MM.1S (cell line): ENCODE results near the gene ZNF181.

Source experiments
- DNase-seq: peaks from one replicate; pipeline ENCODE4 v3.0.0-alpha.2; 2015
- H2AFZ ChIP-seq: fragments of 300-600 bp; sonication (generic); 2 replicates; pipeline ENCODE4 v1.6.0; 2016; ENCODE audit warnings: antibody characterized with exemption, low read length
- H3F3A ChIP-seq: fragments of 300-600 bp; sonication (generic); 2 replicates; pipeline ENCODE4 v1.6.1; 2016; ENCODE audit warnings: mild to moderate bottlenecking, antibody characterized with exemption, low read length, moderate library complexity, mixed read lengths; ENCODE audit not compliant: insufficient read depth
- H3K27ac ChIP-seq: fragments of 300-600 bp; sonication (generic); 2 replicates; pipeline ENCODE4 v1.5.1; 2016; ENCODE audit warnings: mild to moderate bottlenecking, low read length
- H3K27me3 ChIP-seq: fragments of 300-600 bp; sonication (generic); replicated peaks from 2 replicates; pipeline ENCODE4 v1.6.0; 2016; ENCODE audit warnings: low read length; ENCODE audit not compliant: insufficient read depth
- H3K36me3 ChIP-seq: fragments of 300-600 bp; sonication (generic); replicated peaks from 2 replicates; pipeline ENCODE4 v1.6.1; 2016; ENCODE audit warnings: mild to moderate bottlenecking, low read length, mixed read lengths; ENCODE audit not compliant: insufficient read depth
- H3K4me1 ChIP-seq: fragments of 300-600 bp; sonication (generic); 2 replicates; pipeline ENCODE4 v1.6.1; 2016; ENCODE audit warnings: low read length, mixed read lengths
- H3K4me2 ChIP-seq: fragments of 300-600 bp; sonication (generic); 2 replicates; pipeline ENCODE4 v1.6.0; 2016; ENCODE audit warnings: low read depth, low read length
- H3K4me3 ChIP-seq: fragments of 300-600 bp; sonication (generic); 2 replicates; pipeline ENCODE4 v1.5.1; 2016; ENCODE audit warnings: low read length, mixed read lengths
- H3K79me2 ChIP-seq: fragments of 300-600 bp; sonication (generic); 2 replicates; pipeline ENCODE4 v1.6.1; 2016; ENCODE audit warnings: mixed run types, low read length, mixed read lengths
- H3K9ac ChIP-seq: fragments of 300-600 bp; sonication (generic); 2 replicates; pipeline ENCODE4 v1.6.1; 2016; ENCODE audit warnings: low read length, mixed read lengths
- H3K9me2 ChIP-seq: fragments of 300-600 bp; sonication (generic); replicated peaks from 2 replicates; pipeline ENCODE4 v1.6.1; 2016; ENCODE audit warnings: mild to moderate bottlenecking, low read length, mixed read lengths; ENCODE audit not compliant: insufficient read depth
- H3K9me3 ChIP-seq: fragments of 300-600 bp; sonication (generic); replicated peaks from 2 replicates; pipeline ENCODE4 v1.6.1; 2016; ENCODE audit warnings: mild to moderate bottlenecking, low read length, mixed read lengths; ENCODE audit not compliant: insufficient read depth
- H4K20me1 ChIP-seq: fragments of 300-600 bp; sonication (generic); 2 replicates; pipeline ENCODE4 v1.6.1; 2016; ENCODE audit warnings: mild to moderate bottlenecking, low read length, moderate library complexity, mixed read lengths; ENCODE audit not compliant: insufficient read depth
- CTCF ChIP-seq: fragments of 300-600 bp; sonication (generic); IDR thresholded peaks from 2 replicates; pipeline ENCODE4 v1.5.1; 2016; ENCODE audit warnings: antibody characterized with exemption, low read length, mixed read lengths
- EZH2 ChIP-seq: fragments of 300-600 bp; sonication (generic); optimal IDR thresholded peaks from 2 replicates; pipeline ENCODE3; 2017; ENCODE audit warnings: low read depth, mild to moderate bottlenecking, antibody characterized with exemption, low read length, mixed read lengths
- EZH2phosphoT487 ChIP-seq: fragments of 300-600 bp; sonication (generic); IDR thresholded peaks from 2 replicates; pipeline ENCODE4 v1.6.1; 2018; ENCODE audit warnings: antibody characterized with exemption, low read length

ZNF181 gene

GRCh38 chr19:34688592-34688991 is 45.5 kb upstream of the ZNF181 start:
- no peaks in the 10 kb centered on the region for H3K4me1 ChIP-seq
- no peak overlapping the region for H3K9ac ChIP-seq
- H3K9me3 ChIP-seq: no peaks in the 10 kb centered on the region
- H4K20me1 ChIP-seq: no peaks in the 10 kb centered on the region
- H3K36me3 ChIP-seq: no peaks in the 10 kb centered on the region
- no peaks in the 10 kb centered on the region for H3K79me2 ChIP-seq
- H2AFZ ChIP-seq: no peak overlapping the region
- no peaks in the 10 kb centered on the region for H3K9me2 ChIP-seq
- no peak overlapping the region for H3K27ac ChIP-seq
- H3K4me3 ChIP-seq: no peak overlapping the region
- H3F3A ChIP-seq: no peaks in the 10 kb centered on the region
- H3K27me3 ChIP-seq: no peaks in the 10 kb centered on the region; the same call in 1 of the 2 replicates
- H3K4me2 ChIP-seq: no peak overlapping the region
- TF ChIP-seq CTCF: no peak
- no peak for TF ChIP-seq EZH2
- no peak for TF ChIP-seq EZH2phosphoT487
- DNase-seq: no peak

- H3K9ac ChIP-seq: no peak overlapping the region
- no peak for DNase-seq
- no peaks in the 10 kb centered on the region for H4K20me1 ChIP-seq
- H3K4me1 ChIP-seq: no peaks in the 10 kb centered on the region
- no peak overlapping the region for H3K4me3 ChIP-seq
- no peaks in the 10 kb centered on the region for H3F3A ChIP-seq
- no peak overlapping the region for H2AFZ ChIP-seq
- no peak overlapping the region for H3K27ac ChIP-seq
- TF ChIP-seq EZH2phosphoT487 (no peak), EZH2 (no peak), CTCF (no peak)
- H3K79me2 ChIP-seq: no peaks in the 10 kb centered on the region
- no peaks in the 10 kb centered on the region for H3K9me3 ChIP-seq
- no peaks in the 10 kb centered on the region for H3K9me2 ChIP-seq
- H3K36me3 ChIP-seq: no peaks in the 10 kb centered on the region
- H3K4me2 ChIP-seq: no peak overlapping the region
- H3K27me3 ChIP-seq: no peaks in the 10 kb centered on the region; the same call in 1 of the 2 replicates
Observed at GRCh38 chr19:34690372-34690771, 43.7 kb upstream of the ZNF181 start.

DNA sequence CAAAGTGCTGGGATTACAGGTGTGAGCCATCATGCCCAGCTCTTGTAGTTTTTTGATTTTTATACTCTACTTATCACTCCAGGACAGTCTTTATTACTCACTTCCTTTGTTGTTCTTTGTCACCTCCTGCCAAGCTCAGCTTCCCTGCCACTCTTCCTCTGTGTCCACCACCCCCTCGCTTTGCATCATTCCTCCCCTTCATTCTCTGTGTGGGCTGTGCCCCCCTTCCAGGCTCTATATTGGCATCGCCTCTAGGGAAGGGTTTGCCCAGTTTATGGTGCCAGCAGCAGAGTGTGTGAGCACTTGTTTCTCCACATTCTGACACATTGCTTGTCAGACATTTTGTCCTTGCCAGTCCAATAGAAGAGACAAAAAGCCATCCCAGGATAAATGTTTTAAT is 41.5 kb upstream of the ZNF181 start:
- Histone ChIP-seq H3K4me2 (no peak overlapping the region), H3K9me3 (no peaks in the 10 kb centered on the region), H3K4me1 (no peaks in the 10 kb centered on the region), H2AFZ (no peak overlapping the region), H4K20me1 (no peaks in the 10 kb centered on the region), H3K4me3 (no peak overlapping the region), H3K36me3 (no peaks in the 10 kb centered on the region), H3K9me2 (no peaks in the 10 kb centered on the region), H3K27ac (no peak overlapping the region), H3F3A (no peaks in the 10 kb centered on the region), H3K9ac (no peak overlapping the region), H3K79me2 (no peaks in the 10 kb centered on the region), H3K27me3 (no peaks in the 10 kb centered on the region; the same call in 1 of the 2 replicates)
- TF ChIP-seq CTCF: no peak
- TF ChIP-seq EZH2: no peak
- no peak for TF ChIP-seq EZH2phosphoT487
- DNase-seq: no peak
